Measurements from ENCODE around the gene MYOZ1.
"Not testable (repeated sequence)": the region's sequence is repeated elsewhere in the genome, so short reads cannot be mapped to it uniquely, and the experiment has no call there.

MYOZ1 gene, protein sequence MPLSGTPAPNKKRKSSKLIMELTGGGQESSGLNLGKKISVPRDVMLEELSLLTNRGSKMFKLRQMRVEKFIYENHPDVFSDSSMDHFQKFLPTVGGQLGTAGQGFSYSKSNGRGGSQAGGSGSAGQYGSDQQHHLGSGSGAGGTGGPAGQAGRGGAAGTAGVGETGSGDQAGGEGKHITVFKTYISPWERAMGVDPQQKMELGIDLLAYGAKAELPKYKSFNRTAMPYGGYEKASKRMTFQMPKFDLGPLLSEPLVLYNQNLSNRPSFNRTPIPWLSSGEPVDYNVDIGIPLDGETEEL

GRCh38 chr10:73641328-73642060 is at the start of gene MYOZ1:
Gene MYOZ1, minus strand, starts transcription at chr10:73641474. Its CDS starts 1,457 bp downstream, at chr10:73640017.
- no peak for DNase-seq (ENCODE audit: low read depth in 2 of 2)

- not testable (repeated sequence) for DNase-seq (ENCODE audit: low read depth in 2 of 2)
These were observed 49.5 kb upstream of the MYOZ1 start for GRCh38 chr10:73690755-73691154.

DNA sequence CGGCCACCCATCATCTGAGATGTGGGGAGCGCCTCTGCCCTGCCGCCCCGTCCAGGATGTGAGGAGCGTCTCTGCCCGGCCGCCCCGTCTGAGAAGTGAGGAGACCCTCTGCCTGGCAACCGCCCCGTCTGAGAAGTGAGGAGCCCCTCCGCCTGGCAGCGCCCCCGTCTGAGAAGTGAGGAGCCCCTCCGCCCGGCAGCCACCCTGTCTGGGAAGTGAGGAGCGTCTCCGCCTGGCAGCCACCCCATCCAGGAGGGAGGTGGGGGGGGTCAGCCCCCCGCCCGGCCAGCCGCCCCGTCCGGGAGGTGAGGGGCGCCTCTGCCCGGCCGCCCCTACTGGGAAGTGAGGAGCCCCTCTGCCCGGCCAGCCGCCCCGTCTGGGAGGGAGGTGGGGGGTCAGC is 48.3 kb upstream of the MYOZ1 start:
- not testable (repeated sequence) for DNase-seq (ENCODE audit: low read depth in 2 of 2)

GRCh38 chr10:73687641-73688040 is 46.4 kb upstream of the MYOZ1 start:
- not testable (repeated sequence) for DNase-seq (ENCODE audit: low read depth in 2 of 2)

DNA sequence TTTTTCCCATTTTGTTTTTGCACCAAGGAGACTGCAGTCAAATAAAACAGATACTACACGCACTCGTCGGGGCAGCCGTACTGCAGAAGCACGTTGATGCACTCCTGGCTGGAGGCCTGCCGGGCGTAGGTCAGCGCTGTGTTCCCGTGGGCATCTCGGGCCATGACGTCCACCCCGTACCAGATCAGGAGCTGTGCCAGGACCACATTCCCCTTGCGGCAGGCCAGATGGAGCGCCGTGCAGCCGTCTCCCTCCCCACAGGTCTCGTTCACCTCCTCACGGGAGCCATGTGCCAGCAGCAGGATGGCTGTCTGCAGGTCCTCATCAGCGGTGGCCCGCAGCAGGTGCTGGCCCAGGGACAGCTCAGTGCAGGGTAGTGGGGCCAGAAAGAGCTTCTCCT is 33.3 kb upstream of the MYOZ1 start:
- not testable (repeated sequence) for DNase-seq (ENCODE audit: low read depth in 2 of 2)

- not testable (repeated sequence) for DNase-seq (ENCODE audit: low read depth in 2 of 2)
These were observed 27.1 kb upstream of the MYOZ1 start for GRCh38 chr10:73668378-73668777.

GRCh38 chr10:73666153-73666809 is 25.0 kb upstream of the MYOZ1 start:
- not testable (repeated sequence) for DNase-seq (ENCODE audit: low read depth in 2 of 2)

- DNase-seq (ENCODE audit: low read depth in 2 of 2): not testable (repeated sequence)
These were observed 24.3 kb upstream of the MYOZ1 start for GRCh38 chr10:73665581-73665980.

DNA sequence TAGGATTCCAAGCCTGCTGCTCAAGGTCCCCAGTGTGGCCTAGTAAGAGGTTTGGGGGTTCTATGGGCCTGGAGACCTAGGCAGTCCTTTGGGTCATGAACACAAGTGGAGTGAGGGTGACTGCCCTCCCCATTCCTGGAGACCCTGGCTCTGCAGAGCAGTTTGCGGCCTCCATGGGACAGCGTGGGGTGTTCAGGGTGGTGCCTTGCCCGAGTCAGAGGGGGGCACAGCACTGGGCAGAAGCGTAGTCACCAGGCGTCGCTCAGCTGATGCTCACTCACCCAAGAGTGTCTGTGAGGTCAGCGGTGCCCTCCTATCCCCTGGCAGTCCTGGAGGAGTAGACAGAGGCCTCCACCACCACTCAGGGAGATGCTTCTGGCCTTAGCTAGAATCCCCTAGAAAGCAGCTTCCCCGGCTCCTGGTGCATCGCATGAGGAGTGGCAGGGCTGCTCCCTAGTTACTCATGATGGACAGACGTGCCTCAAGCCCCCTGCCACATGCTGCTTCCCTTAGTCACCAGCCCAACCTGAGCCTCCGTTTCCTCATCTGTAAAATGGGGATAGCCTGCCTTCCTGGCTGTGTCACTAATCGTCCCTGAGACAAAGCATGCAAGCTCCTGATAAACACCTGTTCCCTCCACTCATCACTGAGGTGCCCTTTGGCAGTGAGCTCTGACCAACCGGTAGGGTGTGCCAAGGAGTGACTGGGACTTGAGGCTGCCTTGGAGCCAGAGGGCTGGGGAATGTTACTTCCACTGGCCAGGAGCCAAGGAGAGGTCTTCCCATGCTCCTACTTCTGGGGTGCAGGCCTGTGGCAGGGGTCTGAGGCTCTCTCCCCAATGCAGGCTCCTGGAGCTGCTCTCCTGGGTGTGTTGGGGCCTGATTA is 23.1 kb upstream of the MYOZ1 start:
- not testable (repeated sequence) for DNase-seq (ENCODE audit: low read depth in 2 of 2)

- not testable (repeated sequence) for DNase-seq (ENCODE audit: low read depth in 2 of 2)
These were observed 22.3 kb upstream of the MYOZ1 start for GRCh38 chr10:73663621-73664020.

DNA sequence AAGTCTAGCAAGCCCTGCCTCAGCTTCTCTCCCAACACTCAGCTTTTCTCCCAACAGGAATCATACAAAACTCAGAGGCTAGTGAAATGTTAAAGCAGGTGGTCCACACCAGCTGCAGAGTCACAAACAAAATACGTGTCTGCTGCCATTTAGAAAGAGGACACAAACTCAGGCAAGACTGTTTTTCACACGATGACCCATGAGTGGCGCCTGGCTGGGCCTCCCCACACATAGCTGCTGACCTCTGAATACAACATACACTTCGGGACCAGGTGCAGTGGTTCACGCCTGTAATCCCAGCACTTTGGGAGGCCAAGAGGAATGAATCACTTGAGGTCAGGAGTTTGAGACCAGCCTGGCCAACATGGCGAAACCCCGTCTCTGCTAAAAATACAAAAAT is 21.4 kb upstream of the MYOZ1 start:
- not testable (repeated sequence) for DNase-seq (ENCODE audit: low read depth in 2 of 2)

DNA sequence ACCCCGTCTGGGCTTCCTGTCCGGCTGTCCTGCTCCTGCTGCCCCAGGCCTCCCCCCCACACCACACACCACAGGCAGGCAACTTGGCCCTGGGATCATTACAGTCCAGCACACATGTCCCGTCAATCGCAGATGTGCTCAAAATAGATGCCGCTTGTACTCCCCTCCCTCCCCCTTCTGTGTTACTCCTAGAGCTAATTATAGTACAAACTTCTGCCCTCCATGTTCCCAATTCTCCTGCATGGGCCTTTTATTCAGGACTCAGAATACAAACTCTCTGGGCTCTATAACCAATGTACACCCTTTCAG is 14.7 kb upstream of the MYOZ1 start, which contains the start of gene SYNPO2L:
Gene SYNPO2L (minus strand): TSS at position 40 of the 309 bp plus-strand sequence. CDS start 107 bp downstream, outside the sequence.
- no peak for DNase-seq (ENCODE audit: low read depth in 2 of 2)

DNA sequence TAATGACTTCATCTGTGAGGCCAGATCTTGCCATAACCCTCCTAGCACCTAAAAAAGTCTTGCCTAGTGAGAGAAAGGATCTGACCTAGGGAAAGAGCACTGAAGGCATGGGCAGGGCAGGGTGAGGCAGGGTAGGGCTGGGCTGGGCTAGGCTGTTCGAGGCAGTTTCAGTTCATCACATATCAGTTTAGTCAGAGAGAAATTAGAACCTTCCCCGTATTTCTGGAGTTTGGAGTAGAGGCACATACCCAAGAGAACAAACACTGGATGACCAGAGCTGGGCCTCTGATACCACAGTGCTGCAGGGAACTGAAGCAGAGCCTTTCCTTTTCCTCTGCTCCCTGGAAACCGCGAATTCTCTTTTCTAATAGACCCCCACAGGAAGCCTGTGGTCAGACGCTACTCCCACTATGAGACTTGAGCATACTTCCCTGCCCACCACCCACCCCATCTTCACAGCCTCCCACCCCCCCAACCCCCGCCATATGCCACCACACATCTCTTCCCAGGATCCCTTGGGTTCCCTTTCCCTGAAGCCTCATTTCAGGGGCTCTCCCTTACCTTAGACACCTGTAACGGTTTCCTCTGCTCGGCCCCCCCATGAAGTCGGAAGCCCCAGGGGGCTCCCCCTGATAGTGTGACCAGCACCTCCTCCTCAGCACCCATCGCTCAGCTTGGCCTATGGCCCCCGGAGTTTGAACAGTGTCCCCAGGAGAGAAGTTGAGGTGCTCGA is 14.1 kb upstream of the MYOZ1 start:
- no peak for DNase-seq (ENCODE audit: low read depth in 2 of 2)

DNA sequence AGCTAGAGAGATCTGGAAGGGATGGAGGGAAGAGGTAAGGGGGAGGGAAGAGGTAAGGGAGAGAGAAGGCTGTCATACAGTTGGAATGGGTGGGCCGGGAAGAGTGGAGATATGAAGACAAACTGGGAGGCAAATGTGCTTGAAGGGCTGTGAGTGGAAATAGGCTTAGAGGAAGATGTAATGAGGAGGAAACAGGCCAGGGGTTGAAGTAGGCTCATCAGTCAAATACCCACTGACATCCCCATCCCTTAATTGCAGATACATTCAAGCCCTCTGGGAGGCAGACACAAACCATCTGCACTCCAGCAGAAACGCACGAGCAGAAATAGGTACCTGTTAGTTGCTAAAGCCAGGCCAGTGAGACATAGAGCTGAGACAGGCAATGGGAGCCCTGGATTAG is 12.4 kb upstream of the MYOZ1 start:
- no peak for DNase-seq (ENCODE audit: low read depth in 2 of 2)

- no peak for DNase-seq (ENCODE audit: low read depth in 2 of 2)
These were observed 11.9 kb upstream of the MYOZ1 start for GRCh38 chr10:73653195-73653594.

- no peak for DNase-seq (ENCODE audit: low read depth in 2 of 2)
These were observed 9.5 kb upstream of the MYOZ1 start for GRCh38 chr10:73650537-73651331.

DNA sequence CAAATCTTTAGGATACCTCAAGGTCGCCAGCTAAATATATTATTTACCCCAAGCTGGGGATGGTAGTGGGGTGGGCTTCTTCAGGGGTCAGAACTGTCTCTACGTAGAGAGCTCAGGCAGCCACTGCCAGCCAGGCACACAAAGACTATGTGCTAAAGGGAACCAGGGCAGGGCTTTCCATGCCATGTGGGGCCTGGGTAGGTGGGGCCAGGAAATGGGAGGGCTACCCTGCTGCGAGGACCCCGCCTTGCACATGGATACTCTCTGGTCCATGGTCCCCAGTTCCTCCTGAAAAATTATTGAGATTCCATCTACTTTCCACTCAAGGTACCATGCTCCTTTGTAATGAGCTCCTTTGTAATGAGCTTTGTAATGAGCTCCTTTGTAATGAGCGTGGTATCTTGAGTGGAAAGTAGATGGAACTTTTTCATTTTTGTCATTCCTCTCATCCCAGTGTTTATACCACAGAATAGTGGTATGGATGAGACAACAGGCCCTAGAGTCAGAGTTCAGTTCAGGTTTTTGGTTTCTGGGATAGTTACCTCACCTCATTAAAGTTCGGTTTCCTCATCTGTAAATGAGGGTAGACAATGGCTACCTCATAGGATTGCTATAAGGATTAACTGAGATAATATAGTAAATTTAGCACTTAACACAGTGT is 8.7 kb upstream of the MYOZ1 start:
- DNase-seq (ENCODE audit: low read depth in 2 of 2): no peak

DNA sequence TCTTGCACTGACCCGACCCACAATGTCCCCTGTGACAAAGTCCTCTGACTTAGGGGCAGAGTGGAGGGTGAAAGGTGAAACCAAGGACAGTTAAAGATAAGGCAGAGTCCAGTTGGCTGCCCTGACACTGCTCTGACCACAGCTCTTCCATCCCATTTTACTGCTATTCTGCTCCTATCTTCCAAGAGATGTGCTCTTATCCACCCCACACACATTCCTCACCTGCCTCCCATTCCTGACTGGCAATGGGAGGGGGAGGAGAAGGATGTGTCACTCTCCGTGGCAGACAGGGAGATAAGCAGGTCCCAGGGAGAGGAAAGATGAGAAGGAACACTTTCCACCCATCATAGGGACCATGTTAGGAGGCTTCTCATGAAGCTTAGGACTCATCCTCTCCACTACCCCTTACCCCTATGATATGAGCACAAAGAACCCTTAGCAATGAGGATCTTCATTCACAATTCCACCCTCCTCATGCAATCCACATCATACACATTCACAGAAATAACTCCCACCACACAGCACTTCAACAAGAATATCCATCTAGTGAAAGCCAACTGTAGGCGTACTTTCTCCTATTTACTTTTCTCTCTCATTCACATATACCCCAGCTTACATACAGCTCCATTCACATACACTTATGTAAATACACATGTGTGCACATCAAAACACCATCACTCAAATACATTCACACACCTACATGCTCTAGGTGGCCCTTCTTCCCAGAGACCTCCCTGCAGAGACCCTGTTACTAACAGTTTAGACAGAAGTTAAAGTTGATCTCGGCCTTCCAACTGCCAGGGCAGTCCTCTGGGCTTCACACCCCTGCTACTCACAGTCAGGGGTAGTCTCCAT is 7.9 kb upstream of the MYOZ1 start:
- DNase-seq (ENCODE audit: low read depth in 2 of 2): no peak
